Vagina (tissue), 2 donors: ENCODE results near the gene CD226. TPM values are rescaled to one million over a fixed set of nuclear protein-coding genes. Genes with fewer than 3 reads are reported as not detected.

Experiments used
- DNase-seq, 2 donors: peaks; one replicate each; pipeline ENCODE4 v3.0.0-alpha.2; 2017; ENCODE audit errors: extremely low spot score in 2 of 2
- H3K27ac ChIP-seq: fragments of 200-600 bp; sonication (generic); one replicate; pipeline ENCODE4 v1.5.1; 2019
- H3K27me3 ChIP-seq: fragments of 200-600 bp; sonication (generic); one replicate; pipeline ENCODE4 v1.5.1; 2019
- H3K36me3 ChIP-seq, 2 donors: fragments of 200-600 bp; sonication (generic); one replicate each; pipeline ENCODE4 v1.5.1; 2017 to 2019
- H3K4me1 ChIP-seq: fragments of 200-600 bp; sonication (generic); one replicate; pipeline ENCODE4 v1.5.1; 2019
- H3K4me3 ChIP-seq, 2 donors: fragments of 200-600 bp; sonication (generic); 1 replicate in 1 of 2; 2 replicates in 1 of 2; pipeline ENCODE4 v1.5.1; 2016 to 2019
- H3K9me3 ChIP-seq: fragments of 200-600 bp; sonication (generic); one replicate; pipeline ENCODE4 v1.5.1; 2019
- CTCF ChIP-seq, 3 experiments: fragments of 450-650 bp in 2 of 3; fragments of 200-600 bp in 1 of 3; sonication (generic) in 1 of 3; IDR thresholded peaks; one replicate each; pipeline ENCODE4 v1.5.1; 2017 to 2019; ENCODE audit warnings: antibody characterized with exemption in 3 of 3, mild to moderate bottlenecking in 2 of 3, moderate library complexity in 2 of 3
- POLR2A ChIP-seq, 2 donors: fragments of 450-650 bp; IDR thresholded peaks; one replicate each; pipeline ENCODE4 v1.6.1; 2017; ENCODE audit warnings: antibody characterized with exemption in 2 of 2, mild to moderate bottlenecking in 2 of 2, moderate library complexity in 2 of 2
- POLR2AphosphoS5 ChIP-seq, 2 donors: sonication (generic); formaldehyde crosslinking; IDR thresholded peaks; one replicate each; pipeline ENCODE4 v1.9.0; 2017; ENCODE audit warnings: antibody characterized with exemption in 2 of 2, mild to moderate bottlenecking in 2 of 2, low read depth in 1 of 2; ENCODE audit not compliant: insufficient read depth in 1 of 2
- intact Hi-C: fragments of 100-400 bp; cut with DNase I; formaldehyde crosslinking; loops from one replicate; pipeline ENCODE4 v1.15.1; 2023
- total RNA-seq: library from RNA; depleted of rRNA; stranded (reverse); fragments of >200 nt; gene quantifications from one replicate; pipeline ENCODE4 v1.2.3, GENCODE V29; 2016

CD226 gene
- total RNA-seq, 1 donor from 2014 or later: 6.4 TPM

- H3K9me3 ChIP-seq: no peaks in the 10 kb centered on the region
- H3K4me3 ChIP-seq: no peak overlapping the region
- H3K27me3 ChIP-seq: no peaks in the 10 kb centered on the region
- intact Hi-C loops: no loop called here
- TF ChIP-seq POLR2A (IDR thresholded peaks at IDR 0.05): no peak
- no peak for TF ChIP-seq CTCF (IDR thresholded peaks at IDR 0.05)
- TF ChIP-seq POLR2AphosphoS5 (IDR thresholded peaks at IDR 0.05; ENCODE audit: insufficient read depth in 1 of 2, low read depth in 1 of 2): no peak
- H3K4me1 ChIP-seq: no peaks in the 10 kb centered on the region
- H3K27ac ChIP-seq: no peak overlapping the region
- no peak for DNase-seq
- no peaks in the 10 kb centered on the region for H3K36me3 ChIP-seq
Observed at GRCh38 chr18:69969491-69969890, 21.8 kb upstream of the CD226 start.

GRCh38 chr18:69968039-69968438, 20.4 kb upstream of the CD226 start:
- intact Hi-C loops: no loop called here
- H3K27me3 ChIP-seq: no peaks in the 10 kb centered on the region
- DNase-seq: peak in 1 of 2 donors; percentile 64
- no peak for TF ChIP-seq POLR2A (IDR thresholded peaks at IDR 0.05)
- TF ChIP-seq CTCF (IDR thresholded peaks at IDR 0.05): no peak
- TF ChIP-seq POLR2AphosphoS5 (IDR thresholded peaks at IDR 0.05; ENCODE audit: insufficient read depth in 1 of 2, low read depth in 1 of 2): no peak
- no peak overlapping the region for H3K27ac ChIP-seq
- no peaks in the 10 kb centered on the region for H3K36me3 ChIP-seq
- no peaks in the 10 kb centered on the region for H3K9me3 ChIP-seq
- H3K4me1 ChIP-seq: no peaks in the 10 kb centered on the region
- no peak overlapping the region for H3K4me3 ChIP-seq

GRCh38 chr18:69963196-69963595, 15.5 kb upstream of the CD226 start:
- Histone ChIP-seq H3K9me3 (no peaks in the 10 kb centered on the region), H3K27ac (no peak overlapping the region), H3K4me1 (no peaks in the 10 kb centered on the region), H3K36me3 (no peaks in the 10 kb centered on the region), H3K27me3 (no peaks in the 10 kb centered on the region), H3K4me3 (no peak overlapping the region)
- intact Hi-C loops: no loop called here
- DNase-seq: peak in 1 of 2 donors; percentile 52
- TF ChIP-seq POLR2A (IDR thresholded peaks at IDR 0.05) (no peak), POLR2AphosphoS5 (IDR thresholded peaks at IDR 0.05; ENCODE audit: insufficient read depth in 1 of 2, low read depth in 1 of 2) (no peak), CTCF (IDR thresholded peaks at IDR 0.05) (no peak)

DNA sequence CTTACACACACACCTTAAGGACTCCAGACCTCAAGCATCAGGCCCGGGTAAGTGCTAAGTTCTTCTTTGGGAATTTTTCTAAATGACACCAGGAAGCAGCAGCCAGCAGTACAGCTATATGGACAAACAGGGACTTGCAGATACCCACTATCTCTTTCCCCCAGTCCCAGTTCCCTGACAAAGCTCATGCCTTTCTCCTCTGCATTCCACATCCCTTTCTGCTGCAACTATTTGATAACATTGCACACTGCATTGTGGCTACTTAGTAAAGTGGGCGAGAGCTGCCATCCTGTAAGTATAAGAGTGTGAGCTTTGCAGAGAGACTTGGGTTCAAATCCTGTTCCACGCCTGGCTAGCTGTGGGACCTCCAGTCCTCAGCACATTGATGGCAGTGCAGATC, 14.0 kb upstream of the CD226 start:
- Histone ChIP-seq H3K27ac (no peak overlapping the region), H3K9me3 (no peaks in the 10 kb centered on the region), H3K27me3 (no peaks in the 10 kb centered on the region), H3K36me3 (no peaks in the 10 kb centered on the region), H3K4me3 (no peak overlapping the region), H3K4me1 (no peaks in the 10 kb centered on the region)
- DNase-seq: no peak
- TF ChIP-seq POLR2A (IDR thresholded peaks at IDR 0.05) (no peak), POLR2AphosphoS5 (IDR thresholded peaks at IDR 0.05; ENCODE audit: insufficient read depth in 1 of 2, low read depth in 1 of 2) (no peak), CTCF (IDR thresholded peaks at IDR 0.05) (no peak)
- intact Hi-C loops: no loop called here

GRCh38 chr18:69958422-69958821, 10.7 kb upstream of the CD226 start:
- no peak for DNase-seq
- H3K36me3 ChIP-seq: no peaks in the 10 kb centered on the region
- intact Hi-C loops: no loop called here
- no peaks in the 10 kb centered on the region for H3K27me3 ChIP-seq
- no peak overlapping the region for H3K27ac ChIP-seq
- TF ChIP-seq CTCF (IDR thresholded peaks at IDR 0.05) (no peak), POLR2AphosphoS5 (IDR thresholded peaks at IDR 0.05; ENCODE audit: insufficient read depth in 1 of 2, low read depth in 1 of 2) (no peak), POLR2A (IDR thresholded peaks at IDR 0.05) (no peak)
- H3K4me3 ChIP-seq: no peak overlapping the region
- peaks cover 14% of the 10 kb centered on the region for H3K4me1 ChIP-seq
- no peaks in the 10 kb centered on the region for H3K9me3 ChIP-seq
